Stromal cell of bone marrow (primary cell): ENCODE results near the gene TMEM132D.

Experiments used
- DNase-seq: peaks from one replicate; pipeline ENCODE4 v3.0.0-alpha.2; 2012; ENCODE audit warnings: low read depth

The TMEM132D gene

GRCh38 chr12:129184127-129184928 is 719.5 kb downstream of the TMEM132D start:
- no peak for DNase-seq

GRCh38 chr12:129179941-129180553 is 723.8 kb downstream of the TMEM132D start:
- DNase-seq = no peak

- DNase-seq = no peak
These were observed 733.9 kb downstream of the TMEM132D start for GRCh38 chr12:129169928-129170327.

GRCh38 chr12:129163861-129164260 is 740.0 kb downstream of the TMEM132D start:
- DNase-seq = no peak

DNA sequence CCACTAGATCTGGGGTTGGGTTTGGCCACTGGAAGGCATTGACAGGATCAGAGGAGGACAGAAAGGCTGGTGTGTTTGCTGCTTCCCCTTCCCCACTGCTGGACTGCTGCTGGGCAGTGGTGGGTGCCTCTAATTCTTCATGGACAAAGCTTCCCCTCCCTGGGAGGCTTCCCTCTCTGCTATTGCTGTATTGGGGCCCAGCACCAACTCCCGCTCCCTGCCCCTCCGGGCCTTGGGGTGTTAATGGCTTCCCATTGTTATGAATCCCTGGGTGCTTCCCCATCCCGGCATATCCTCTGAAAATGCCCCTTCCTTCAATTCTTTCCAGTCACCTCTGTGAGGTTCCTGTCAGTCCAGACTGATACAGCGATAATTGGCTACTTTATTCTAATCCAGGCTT is 740.4 kb downstream of the TMEM132D start:
- no peak for DNase-seq

- DNase-seq = no peak
These were observed 741.0 kb downstream of the TMEM132D start for GRCh38 chr12:129162805-129163204.

GRCh38 chr12:129161511-129161910 is 742.3 kb downstream of the TMEM132D start:
- no peak for DNase-seq

DNA sequence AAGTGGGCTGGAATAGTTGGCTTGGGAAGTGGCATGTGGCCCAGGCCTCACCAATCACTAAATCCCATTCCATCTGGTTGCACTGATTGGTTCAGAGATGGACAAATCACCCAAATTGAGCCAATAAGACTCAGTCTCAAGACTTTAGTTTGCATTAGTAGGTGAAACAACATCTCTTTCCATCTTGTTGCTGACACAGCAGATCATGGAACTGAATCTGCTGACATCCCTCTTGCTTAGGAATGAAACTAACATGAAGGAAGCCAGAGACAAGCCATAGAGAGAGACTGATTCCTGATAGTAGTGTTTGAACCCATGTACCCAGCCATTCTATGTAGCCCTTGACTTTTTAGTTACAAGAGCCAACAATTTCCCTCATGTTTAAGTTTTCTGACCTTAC is 743.5 kb downstream of the TMEM132D start:
- no peak for DNase-seq

DNA sequence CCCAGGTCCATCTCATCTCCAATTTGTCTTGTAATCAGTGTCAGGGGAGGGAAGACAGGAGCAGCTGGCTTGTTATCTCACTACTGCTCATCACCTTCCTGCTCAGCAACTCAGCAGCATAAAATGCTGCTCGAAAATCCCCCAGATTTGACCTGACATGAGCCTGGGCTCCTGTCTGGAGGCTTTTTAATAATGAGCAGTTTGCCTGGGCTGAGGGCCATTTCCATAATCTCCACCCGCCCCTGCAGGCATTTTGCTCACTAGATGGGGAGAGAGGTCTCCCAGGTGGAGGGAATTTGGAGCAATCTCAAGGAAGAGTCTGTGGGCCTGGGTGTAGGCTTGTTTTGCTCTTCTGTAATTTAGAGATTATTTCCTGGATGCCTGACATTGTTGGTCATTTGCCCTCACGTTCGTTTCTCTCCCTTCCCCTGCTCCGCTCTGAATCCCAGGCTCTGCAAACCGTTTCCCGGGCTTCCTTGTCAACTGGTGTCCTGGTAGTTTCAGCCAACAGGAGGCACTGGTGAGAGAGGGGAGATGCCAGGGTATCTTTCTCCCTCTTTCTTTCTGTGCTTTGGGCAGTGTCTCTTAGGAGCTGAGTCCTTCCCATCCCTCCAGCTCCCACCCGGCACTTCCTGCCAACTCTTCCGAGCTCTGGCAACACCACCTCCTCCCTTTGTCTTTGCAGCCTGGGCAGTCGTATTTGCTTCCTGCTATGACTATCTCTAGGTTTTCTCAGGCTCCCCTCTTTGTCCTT is 751.3 kb downstream of the TMEM132D start:
- DNase-seq = no peak

GRCh38 chr12:129150721-129151120 is 753.1 kb downstream of the TMEM132D start:
- no peak for DNase-seq

DNA sequence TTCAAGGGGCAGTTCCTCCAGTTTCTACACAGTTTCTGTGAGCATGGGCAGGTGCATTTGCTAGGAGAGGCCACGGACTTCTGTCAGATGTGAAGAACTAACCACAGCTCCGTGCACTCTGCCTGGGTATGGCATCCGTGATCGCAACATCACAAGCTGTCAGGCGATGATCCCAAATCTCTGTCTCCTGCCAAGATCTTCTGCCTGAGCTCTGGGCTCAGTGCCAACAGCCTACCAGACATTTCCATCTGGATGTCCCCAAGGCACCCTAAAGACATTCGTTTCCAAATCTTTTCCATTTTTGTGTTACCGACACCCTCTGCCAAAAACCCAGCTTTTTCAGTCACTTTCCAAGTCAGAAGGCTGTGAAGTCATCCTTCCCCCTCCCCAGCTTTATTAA is 758.4 kb downstream of the TMEM132D start:
- no peak for DNase-seq

- no peak for DNase-seq
These were observed 765.0 kb downstream of the TMEM132D start for GRCh38 chr12:129138776-129139175.

DNA sequence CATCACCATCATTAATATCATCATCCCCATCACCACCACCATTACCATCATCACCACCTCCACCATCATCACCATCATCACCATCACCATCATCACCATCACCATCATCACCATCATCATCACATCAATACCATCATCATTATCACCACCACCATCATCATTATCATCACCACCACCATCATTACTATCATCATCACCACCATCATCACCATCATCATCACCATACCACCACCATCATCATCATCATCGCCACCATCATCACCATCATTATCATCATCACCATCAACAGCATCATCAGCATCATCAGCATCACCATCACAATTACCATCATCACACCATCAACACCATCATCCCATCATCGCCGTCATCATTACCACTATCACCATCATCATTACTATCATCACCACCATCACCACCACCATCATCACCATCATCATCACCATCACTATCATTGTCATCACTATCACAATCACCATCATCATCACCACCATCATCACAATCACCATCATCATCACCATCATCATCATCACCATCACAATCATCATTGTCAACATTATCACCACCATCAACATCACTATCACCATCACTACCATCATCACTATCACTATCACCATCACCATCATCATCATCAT is 767.0 kb downstream of the TMEM132D start:
- DNase-seq = no peak

DNA sequence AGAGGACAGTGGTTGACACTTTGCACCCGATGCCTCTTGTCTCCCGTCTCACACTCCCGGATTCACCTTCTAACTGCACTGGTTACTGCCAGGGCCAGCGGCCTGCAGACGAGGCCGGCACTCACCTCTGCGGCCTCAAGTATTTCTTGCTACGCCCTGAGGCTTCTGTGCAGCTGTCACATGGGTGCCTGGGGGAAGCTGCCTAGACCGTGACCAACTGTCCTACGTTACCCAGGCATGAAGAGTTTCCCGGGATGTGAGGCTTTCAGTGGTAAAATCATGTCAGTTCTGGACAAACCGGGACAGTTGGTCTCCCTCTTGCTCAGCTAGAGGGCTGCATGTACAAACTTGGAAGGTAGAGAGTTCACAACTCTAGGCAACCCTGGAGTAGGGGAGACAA is 776.1 kb downstream of the TMEM132D start:
- no peak for DNase-seq

DNA sequence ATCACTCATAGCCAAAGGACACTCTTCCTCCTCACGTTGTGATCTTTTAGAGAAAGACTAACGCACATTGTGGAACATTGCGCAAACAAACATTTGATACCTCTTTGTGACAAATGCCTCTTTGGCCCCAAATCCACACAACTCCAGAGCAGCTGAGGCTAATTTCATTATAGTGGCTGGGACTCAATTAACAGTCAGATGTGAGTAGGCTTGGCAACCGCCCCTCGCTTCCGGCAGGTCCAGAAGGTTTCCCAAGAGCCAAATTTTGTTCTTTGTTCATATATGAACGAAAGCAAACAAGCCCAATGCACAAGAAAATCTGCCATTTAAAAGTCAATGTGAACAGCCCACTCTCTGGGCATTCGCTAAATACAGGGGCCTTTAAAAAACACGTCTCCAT is 776.6 kb downstream of the TMEM132D start:
- no peak for DNase-seq

DNA sequence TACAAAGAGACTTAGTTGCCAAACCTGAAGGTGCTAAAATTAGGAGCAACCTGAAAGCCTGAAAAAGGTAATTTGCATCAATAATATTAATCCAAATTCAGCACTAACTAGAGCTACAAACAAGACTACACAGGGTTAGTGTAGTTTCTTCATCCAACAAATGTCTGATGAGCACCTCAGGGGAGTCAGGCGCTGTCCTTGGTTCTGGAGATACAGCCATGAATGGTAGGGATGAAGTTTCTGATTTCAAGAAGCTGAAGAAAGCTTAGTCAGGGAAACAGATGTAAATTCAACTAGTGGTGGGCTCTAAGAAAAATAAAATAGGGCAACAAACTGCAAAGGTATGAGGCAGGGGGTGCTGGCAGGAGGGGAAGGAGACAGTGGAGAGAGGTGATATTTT is 784.3 kb downstream of the TMEM132D start:
- no peak for DNase-seq

DNA sequence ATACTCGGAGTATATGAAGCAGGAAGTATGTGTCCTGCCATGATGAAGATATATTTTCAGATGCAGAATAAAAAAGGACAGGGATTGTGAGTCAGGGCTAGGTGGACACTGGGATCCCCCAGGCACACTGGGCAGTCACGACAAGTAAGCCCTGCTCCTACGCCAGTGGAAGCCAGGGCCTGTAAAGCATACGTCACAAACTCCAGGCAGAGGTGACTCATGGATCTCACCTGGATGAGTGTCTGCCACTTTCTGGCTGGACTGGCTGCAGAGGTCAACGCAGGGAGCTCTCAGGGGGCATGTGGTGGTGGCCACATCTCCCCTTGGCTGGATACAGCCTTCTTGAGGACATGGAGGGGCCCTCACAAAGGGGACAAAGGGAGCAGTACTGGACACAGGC is 788.3 kb downstream of the TMEM132D start:
- DNase-seq = no peak

DNA sequence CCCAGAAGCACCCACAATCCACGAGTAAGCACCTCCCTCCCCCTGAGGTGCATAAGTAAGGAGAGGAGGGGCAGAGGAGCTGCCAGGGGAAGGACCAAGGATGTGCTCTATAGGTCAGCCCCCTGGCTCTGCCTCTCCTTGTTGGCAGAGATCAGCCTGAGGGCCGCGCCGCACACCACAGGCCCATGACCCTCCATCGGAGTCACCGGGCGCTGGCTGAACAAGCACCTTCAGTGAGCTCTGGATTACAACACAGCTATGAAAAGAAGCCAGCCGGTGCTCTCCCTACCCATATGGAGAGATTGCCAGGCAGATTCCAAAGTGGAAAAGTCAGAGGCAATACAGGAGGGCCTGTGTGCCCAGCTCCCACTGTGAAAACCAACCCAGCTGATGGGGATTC is 793.2 kb downstream of the TMEM132D start:
- no peak for DNase-seq

DNA sequence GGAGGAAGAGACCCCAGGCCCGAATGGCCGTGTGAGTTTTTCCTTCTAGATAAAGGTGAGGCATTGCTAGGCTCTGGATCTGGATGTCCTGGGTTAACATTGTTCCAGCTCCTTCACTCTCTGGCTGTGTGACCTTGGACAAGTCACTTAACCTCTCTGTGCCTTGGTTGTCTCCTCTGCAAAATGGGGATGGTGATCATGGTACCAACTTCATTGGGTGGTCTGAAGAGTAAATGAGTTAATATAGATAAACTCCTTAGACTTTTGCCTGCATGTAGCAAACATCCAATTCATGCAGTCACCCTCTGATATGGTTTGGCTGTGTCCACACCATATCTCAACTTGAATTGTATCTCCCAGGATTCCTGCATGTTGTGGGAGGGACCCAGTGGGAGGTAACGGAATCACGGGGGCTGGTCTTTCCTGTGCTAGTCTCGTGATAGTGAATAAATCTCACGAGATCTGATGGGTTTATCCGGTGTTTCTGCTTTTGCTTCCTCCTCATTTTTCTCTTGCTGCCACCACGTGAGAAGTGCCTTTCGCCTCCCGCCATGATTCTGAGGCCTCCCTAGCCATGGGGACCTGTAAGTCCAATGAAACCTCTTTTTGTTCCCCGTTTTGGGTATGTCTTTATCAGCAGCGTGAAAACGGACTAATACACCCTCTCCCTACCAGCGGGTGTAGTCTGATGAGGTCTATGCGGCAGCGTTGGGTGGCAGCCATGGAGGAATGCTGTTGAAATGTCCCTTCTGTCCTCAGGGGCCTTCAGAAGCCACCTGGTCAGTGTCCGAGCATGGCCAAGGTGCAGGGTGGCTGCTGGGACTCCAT is 794.4 kb downstream of the TMEM132D start:
- DNase-seq = no peak

DNA sequence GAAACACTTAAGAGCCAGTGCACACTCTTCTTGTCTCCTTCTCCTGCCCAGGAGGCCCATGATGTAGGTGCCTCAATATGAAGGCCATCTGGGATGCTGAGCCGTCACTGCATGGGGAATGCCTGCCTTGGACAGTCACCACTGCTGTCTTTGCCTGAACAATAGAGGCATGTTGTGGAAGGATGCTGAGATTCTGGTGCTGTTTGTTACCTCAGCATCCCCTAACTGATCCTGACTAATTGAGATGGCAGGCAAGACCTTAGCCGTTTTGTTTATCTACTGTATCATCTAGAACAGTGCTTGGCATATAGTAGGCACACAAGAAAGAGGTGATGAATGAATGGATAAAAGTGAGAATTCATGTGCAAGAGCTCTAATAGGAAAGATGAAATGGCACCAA is 797.1 kb downstream of the TMEM132D start:
- DNase-seq = no peak

- DNase-seq = no peak
These were observed 800.6 kb downstream of the TMEM132D start for GRCh38 chr12:129103231-129103630.

GRCh38 chr12:129102233-129102632 is 801.6 kb downstream of the TMEM132D start:
- no peak for DNase-seq
